HCT116 (cell line): Measurements from ENCODE around the gene PXMP4.

Experiments used
- EGR1 ChIP-seq: IDR thresholded peaks from 2 replicates; pipeline ENCODE4 v1.6.1; 2012; ENCODE audit warnings: low read depth
- EZH2 ChIP-seq: fragments of 200-600 bp; sonication (generic); IDR thresholded peaks from 2 replicates; pipeline ENCODE4 v1.6.1; 2017; ENCODE audit warnings: antibody characterized with exemption, mixed run types
- FOSL1 ChIP-seq: IDR thresholded peaks from 2 replicates; pipeline ENCODE4 v1.6.1; 2012; ENCODE audit warnings: low read depth
- JUND ChIP-seq: IDR thresholded peaks from 2 replicates; pipeline ENCODE4 v1.6.1; 2012
- POLR2A ChIP-seq: IDR thresholded peaks from 2 replicates; pipeline ENCODE4 v1.7.0; 2011; ENCODE audit warnings: borderline replicate concordance; ENCODE audit not compliant: insufficient read depth, insufficient read length; ENCODE audit errors: extremely low read depth
- RAD21 ChIP-seq: IDR thresholded peaks from 2 replicates; pipeline ENCODE4 v1.6.1; 2012; ENCODE audit warnings: low read depth, mild to moderate bottlenecking
- SP1 ChIP-seq: IDR thresholded peaks from 2 replicates; pipeline ENCODE4 v1.6.1; 2012; ENCODE audit warnings: low read depth
- SRF ChIP-seq: IDR thresholded peaks from 2 replicates; pipeline ENCODE4 v1.6.1; 2012; ENCODE audit warnings: low read depth
- TCF7L2 ChIP-seq: IDR thresholded peaks from 2 replicates; pipeline ENCODE4 v1.7.0; 2011; ENCODE audit warnings: borderline replicate concordance, inconsistent platforms; ENCODE audit not compliant: insufficient read depth, insufficient read length; ENCODE audit errors: extremely low read depth
- YY1 ChIP-seq: IDR thresholded peaks from 2 replicates; pipeline ENCODE4 v1.6.1; 2011; ENCODE audit warnings: low read length, low read depth, moderate library complexity, mild to moderate bottlenecking; ENCODE audit not compliant: insufficient replicate concordance; ENCODE audit errors: extremely low read depth
- TF ChIP-seq, protein P1 (sequence below), 3 experiments: fragments of 200-600 bp in 1 of 3; sonication (generic) in 1 of 3; IDR thresholded peaks in 2 of 3; conservative IDR thresholded peaks in 1 of 3; 2 replicates each; pipeline ENCODE4 v1.5.1; 2012 to 2017; ENCODE audit warnings: low read depth in 2 of 3, low read length in 2 of 3, antibody characterized with exemption in 1 of 3, borderline replicate concordance in 1 of 3, control low read depth in 1 of 3, mild to moderate bottlenecking in 1 of 3, mixed read lengths in 1 of 3, mixed run types in 1 of 3, moderate library complexity in 1 of 3; ENCODE audit not compliant: insufficient read depth in 1 of 3
- TF ChIP-seq, protein P2 (sequence below): IDR thresholded peaks from 2 replicates; pipeline ENCODE4 v1.6.1; 2012

DNA sequence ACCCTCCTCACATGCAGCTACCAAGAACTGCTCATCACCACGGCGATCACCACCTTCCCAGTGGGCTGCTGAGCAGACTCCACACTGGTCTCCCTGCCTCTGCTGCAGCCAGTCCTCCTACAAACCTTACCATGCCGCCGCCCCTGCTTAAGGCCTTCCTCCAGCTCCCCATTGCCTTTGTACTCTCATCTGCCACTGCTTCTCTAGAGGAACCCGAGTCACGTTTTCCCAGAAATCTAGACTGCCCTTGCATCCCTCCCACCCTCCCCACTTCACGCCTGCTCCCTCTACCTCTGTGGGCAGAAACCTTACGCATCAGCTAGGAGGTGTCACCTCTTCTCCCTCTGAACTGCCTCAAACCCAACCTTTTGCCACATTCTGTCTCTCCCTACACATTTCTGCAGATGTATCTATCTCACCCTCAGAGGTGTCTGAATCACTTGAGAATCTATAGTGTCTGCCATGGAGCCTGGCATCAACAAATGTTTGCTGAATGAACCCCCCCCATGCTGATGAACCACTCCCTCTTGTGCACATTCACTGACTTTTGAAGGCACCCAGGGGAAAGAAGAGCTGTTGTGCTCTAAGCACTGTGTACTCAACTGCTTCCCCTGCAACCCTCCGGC is 38.3 kb downstream of the PXMP4 start:
- TF ChIP-seq RAD21, result no peak
- TF ChIP-seq EGR1, result no peak
- no peak for TF ChIP-seq POLR2A
- TF ChIP-seq, protein P1, sequence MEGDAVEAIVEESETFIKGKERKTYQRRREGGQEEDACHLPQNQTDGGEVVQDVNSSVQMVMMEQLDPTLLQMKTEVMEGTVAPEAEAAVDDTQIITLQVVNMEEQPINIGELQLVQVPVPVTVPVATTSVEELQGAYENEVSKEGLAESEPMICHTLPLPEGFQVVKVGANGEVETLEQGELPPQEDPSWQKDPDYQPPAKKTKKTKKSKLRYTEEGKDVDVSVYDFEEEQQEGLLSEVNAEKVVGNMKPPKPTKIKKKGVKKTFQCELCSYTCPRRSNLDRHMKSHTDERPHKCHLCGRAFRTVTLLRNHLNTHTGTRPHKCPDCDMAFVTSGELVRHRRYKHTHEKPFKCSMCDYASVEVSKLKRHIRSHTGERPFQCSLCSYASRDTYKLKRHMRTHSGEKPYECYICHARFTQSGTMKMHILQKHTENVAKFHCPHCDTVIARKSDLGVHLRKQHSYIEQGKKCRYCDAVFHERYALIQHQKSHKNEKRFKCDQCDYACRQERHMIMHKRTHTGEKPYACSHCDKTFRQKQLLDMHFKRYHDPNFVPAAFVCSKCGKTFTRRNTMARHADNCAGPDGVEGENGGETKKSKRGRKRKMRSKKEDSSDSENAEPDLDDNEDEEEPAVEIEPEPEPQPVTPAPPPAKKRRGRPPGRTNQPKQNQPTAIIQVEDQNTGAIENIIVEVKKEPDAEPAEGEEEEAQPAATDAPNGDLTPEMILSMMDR (IDR thresholded peaks at IDR 0.05 in 2 of 3, conservative IDR thresholded peaks at IDR 0.05 in 1 of 3; ENCODE audit: borderline replicate concordance in 1 of 3, insufficient read depth in 1 of 3, low read depth in 2 of 3, low read length in 2 of 3), result no peak
- TF ChIP-seq SRF, result no peak
- no peak for TF ChIP-seq EZH2
- no peak for TF ChIP-seq FOSL1
- TF ChIP-seq, protein P2, sequence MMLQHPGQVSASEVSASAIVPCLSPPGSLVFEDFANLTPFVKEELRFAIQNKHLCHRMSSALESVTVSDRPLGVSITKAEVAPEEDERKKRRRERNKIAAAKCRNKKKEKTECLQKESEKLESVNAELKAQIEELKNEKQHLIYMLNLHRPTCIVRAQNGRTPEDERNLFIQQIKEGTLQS, result no peak
- TF ChIP-seq YY1, result no peak
- TF ChIP-seq SP1, result no peak
- TF ChIP-seq TCF7L2, result no peak
- no peak for TF ChIP-seq JUND
